Prostate gland (tissue), 2 donors: ENCODE measurements around the gene TMA7. TPM values are rescaled to one million over a fixed set of nuclear protein-coding genes. Genes with fewer than 3 reads are reported as not detected.
A peak's percentile ranks its signal among the peaks of the same experiment; 100 is the strongest.

ENCODE experiments used
- DNase-seq: peaks from one replicate; pipeline ENCODE4 v3.0.0-alpha.2; 2019; ENCODE audit warnings: low spot score
- H3K27ac ChIP-seq, 2 donors: fragments of 200-600 bp; sonication (generic); 2 replicates each; pipeline ENCODE4 v1.5.1; 2017 to 2019
- H3K27me3 ChIP-seq: fragments of 200-600 bp; sonication (generic); replicated peaks from 2 replicates; pipeline ENCODE4 v1.5.1; 2019; ENCODE audit not compliant: insufficient read depth
- H3K36me3 ChIP-seq, 2 donors: fragments of 200-600 bp; sonication (generic); 1 replicate in 1 of 2; 2 replicates in 1 of 2; pipeline versions ENCODE4 v1.5.1 to v1.8.1; 2017 to 2019
- H3K4me1 ChIP-seq: fragments of 200-600 bp; sonication (generic); replicated peaks from 2 replicates; pipeline ENCODE4 v1.5.1; 2019
- H3K4me3 ChIP-seq, 2 donors: fragments of 200-600 bp; sonication (generic); 2 replicates each; pipeline ENCODE4 v1.5.1; 2017 to 2019
- H3K9me3 ChIP-seq: fragments of 200-600 bp; sonication (generic); 2 replicates; pipeline ENCODE4 v1.5.1; 2017
- CTCF ChIP-seq, 4 experiments: fragments of 200-600 bp in 2 of 4; fragments of 450-650 bp in 2 of 4; sonication (generic) in 2 of 4; IDR thresholded peaks; 1 replicate in 3 of 4; 2 replicates in 1 of 4; pipeline ENCODE4 v1.5.1; 2016 to 2019; ENCODE audit warnings: antibody characterized with exemption in 4 of 4, mild to moderate bottlenecking in 2 of 4, moderate library complexity in 2 of 4
- POLR2A ChIP-seq: fragments of 450-650 bp; IDR thresholded peaks from one replicate; pipeline ENCODE4 v1.6.1; 2016; ENCODE audit warnings: antibody characterized with exemption, mild to moderate bottlenecking
- POLR2AphosphoS5 ChIP-seq: sonication (generic); formaldehyde crosslinking; IDR thresholded peaks from one replicate; pipeline ENCODE4 v1.6.1; 2017; ENCODE audit warnings: antibody characterized with exemption
- WGBS: methylation state at CpG from one replicate; pipeline ENCODE4 v1.1.5; 2018; 5-methylcytosine and 5-hydroxymethylcytosine counted together
- intact Hi-C: fragments of 100-400 bp; cut with DNase I; formaldehyde crosslinking; loops from one replicate; pipeline ENCODE4 v1.14.2; 2022
- total RNA-seq, 2 donors: library from RNA; depleted of rRNA; stranded (reverse); fragments of >200 nt; gene quantifications; one replicate each; pipeline ENCODE4 v1.1.0, GENCODE V29; 2016

TMA7 gene
- total RNA-seq, 2 donors from 2014 or later, result 310 to 446 TPM

GRCh38 chr3:48423883-48424695, 16.0 kb upstream of the TMA7 start:
- Histone ChIP-seq H3K36me3 (no peaks in the 10 kb centered on the region), H3K27ac (peak overlapping the region in 1 of 2 donors; percentile 96), H3K4me3 (no peak overlapping the region), H3K9me3 (no peaks in the 10 kb centered on the region), H3K4me1 (peaks cover 31% of the 10 kb centered on the region), H3K27me3 (no peaks in the 10 kb centered on the region)
- DNase-seq, result no peak
- WGBS, result 78% methylated on average over 25 of the region's 27 CpGs
- TF ChIP-seq POLR2AphosphoS5 (no peak), POLR2A (no peak), CTCF (IDR thresholded peaks at IDR 0.05) (no peak)
- intact Hi-C loops, result no loop called here

GRCh38 chr3:48425281-48425812, 14.7 kb upstream of the TMA7 start:
- intact Hi-C loops, result no loop called here
- Histone ChIP-seq H3K4me3 (no peak overlapping the region), H3K9me3 (no peaks in the 10 kb centered on the region), H3K27ac (peak overlapping the region; percentile 69 to 96), H3K36me3 (no peaks in the 10 kb centered on the region), H3K27me3 (no peaks in the 10 kb centered on the region), H3K4me1 (peaks cover 31% of the 10 kb centered on the region)
- TF ChIP-seq CTCF (IDR thresholded peaks at IDR 0.05) (no peak), POLR2A (no peak), POLR2AphosphoS5 (no peak)
- DNase-seq, result no peak
- 25% methylated on average over 12 of the region's 13 CpGs for WGBS

GRCh38 chr3:48426401-48426909, 13.6 kb upstream of the TMA7 start:
- no peaks in the 10 kb centered on the region for H3K36me3 ChIP-seq
- no peak for TF ChIP-seq POLR2AphosphoS5
- no peak for TF ChIP-seq POLR2A
- TF ChIP-seq CTCF (IDR thresholded peaks at IDR 0.05), result no peak
- H3K27me3 ChIP-seq, result no peaks in the 10 kb centered on the region
- H3K4me3 ChIP-seq, result peak overlapping the region in 1 of 2 donors; percentile 74
- intact Hi-C loops, result no loop called here
- 24% methylated on average over 11 of the region's 11 CpGs for WGBS
- H3K4me1 ChIP-seq, result peaks cover 38% of the 10 kb centered on the region
- peak overlapping the region; percentile 69 to 96 for H3K27ac ChIP-seq
- H3K9me3 ChIP-seq, result no peaks in the 10 kb centered on the region
- DNase-seq, result no peak

- peak overlapping the region; percentile 74 to 75 for H3K4me3 ChIP-seq
Measured at GRCh38 chr3:48426944-48427629, 13.0 kb upstream of the TMA7 start.

More at GRCh38 chr3:48426944-48427629, 13.0 kb upstream of the TMA7 start:
- H3K36me3 ChIP-seq, result no peaks in the 10 kb centered on the region
- H3K27ac ChIP-seq, result peak overlapping the region; percentile 90 to 96
- H3K27me3 ChIP-seq, result no peaks in the 10 kb centered on the region
- peaks cover 38% of the 10 kb centered on the region for H3K4me1 ChIP-seq
- WGBS, result 19% methylated on average over 8 of the region's 8 CpGs
- no peak for DNase-seq
- intact Hi-C loops, result no loop called here
- H3K9me3 ChIP-seq, result no peaks in the 10 kb centered on the region
- TF ChIP-seq CTCF (IDR thresholded peaks at IDR 0.05), result no peak
- no peak for TF ChIP-seq POLR2A
- TF ChIP-seq POLR2AphosphoS5, result no peak
